Endothelial cell of umbilical vein (primary cell): Measurements from ENCODE around the gene CLNK.

Source experiments
- CTCF ChIP-seq, 2 donors: IDR thresholded peaks; 1 replicate in 1 of 2; 2 replicates in 1 of 2; pipeline ENCODE4 v1.5.1; 2011; ENCODE audit warnings: low read length in 2 of 2, mild to moderate bottlenecking in 2 of 2, moderate library complexity in 2 of 2, control low read depth in 1 of 2, inconsistent platforms in 1 of 2, low read depth in 1 of 2; ENCODE audit not compliant: insufficient read depth in 1 of 2; ENCODE audit errors: extremely low read depth in 1 of 2
- EZH2 ChIP-seq: IDR thresholded peaks from 2 replicates; pipeline ENCODE4 v1.6.1; 2012; ENCODE audit warnings: borderline replicate concordance, low read depth, mild to moderate bottlenecking, moderate library complexity, low read length, inconsistent platforms; ENCODE audit not compliant: severe bottlenecking
- FOS ChIP-seq: IDR thresholded peaks from 2 replicates; pipeline ENCODE4 v1.6.1; 2011; ENCODE audit warnings: mild to moderate bottlenecking, low read length, moderate library complexity, borderline replicate concordance; ENCODE audit not compliant: insufficient read depth
- MYC ChIP-seq: IDR thresholded peaks from one replicate; pipeline ENCODE4 v1.6.1; 2011; ENCODE audit warnings: mild to moderate bottlenecking, low read depth, low read length
- POLR2A ChIP-seq: IDR thresholded peaks from 2 replicates; pipeline ENCODE4 v1.6.1; 2012; ENCODE audit warnings: low read depth, mild to moderate bottlenecking, control low read depth, low read length
- POLR2AphosphoS5 ChIP-seq: IDR thresholded peaks from 2 replicates; pipeline ENCODE4 v1.6.1; 2012; ENCODE audit warnings: low read depth, mild to moderate bottlenecking, control low read depth, low read length, moderate library complexity; ENCODE audit not compliant: insufficient read depth
- TF ChIP-seq, protein P1 (sequence below): IDR thresholded peaks from 2 replicates; pipeline ENCODE4 v1.6.1; 2011; ENCODE audit not compliant: insufficient read depth, insufficient read length

DNA sequence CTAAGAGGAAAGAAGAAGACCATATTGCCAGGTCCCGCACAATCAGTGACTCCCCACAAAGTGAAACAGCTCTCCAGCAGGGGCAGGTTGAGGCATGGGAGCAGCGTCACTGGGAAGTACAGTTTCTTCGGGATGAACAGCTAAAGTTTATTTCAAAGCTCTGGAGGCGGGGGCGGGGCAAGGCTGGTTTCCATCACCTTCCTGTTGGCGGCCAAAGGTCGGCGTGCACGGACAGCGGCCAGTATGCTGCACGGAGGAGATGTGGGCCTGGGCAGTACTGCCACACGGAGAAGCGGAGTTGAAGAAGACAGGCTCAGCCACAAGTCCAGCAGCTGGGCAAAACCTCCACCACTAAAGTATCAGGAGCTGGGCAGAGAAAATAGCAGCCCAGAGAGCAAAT, 226.4 kb downstream of the CLNK start:
- no peak for TF ChIP-seq POLR2A
- no peak for TF ChIP-seq CTCF (IDR thresholded peaks at IDR 0.05; ENCODE audit: extremely low read depth in 1 of 2, insufficient read depth in 1 of 2, low read depth in 1 of 2, low read length in 2 of 2)
- no peak for TF ChIP-seq FOS
- no peak for TF ChIP-seq MYC
- TF ChIP-seq POLR2AphosphoS5, result no peak
- TF ChIP-seq, protein P1, sequence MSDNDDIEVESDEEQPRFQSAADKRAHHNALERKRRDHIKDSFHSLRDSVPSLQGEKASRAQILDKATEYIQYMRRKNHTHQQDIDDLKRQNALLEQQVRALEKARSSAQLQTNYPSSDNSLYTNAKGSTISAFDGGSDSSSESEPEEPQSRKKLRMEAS, result no peak
- no peak for TF ChIP-seq EZH2
